ENCODE data around the gene EZH2.

DNA sequence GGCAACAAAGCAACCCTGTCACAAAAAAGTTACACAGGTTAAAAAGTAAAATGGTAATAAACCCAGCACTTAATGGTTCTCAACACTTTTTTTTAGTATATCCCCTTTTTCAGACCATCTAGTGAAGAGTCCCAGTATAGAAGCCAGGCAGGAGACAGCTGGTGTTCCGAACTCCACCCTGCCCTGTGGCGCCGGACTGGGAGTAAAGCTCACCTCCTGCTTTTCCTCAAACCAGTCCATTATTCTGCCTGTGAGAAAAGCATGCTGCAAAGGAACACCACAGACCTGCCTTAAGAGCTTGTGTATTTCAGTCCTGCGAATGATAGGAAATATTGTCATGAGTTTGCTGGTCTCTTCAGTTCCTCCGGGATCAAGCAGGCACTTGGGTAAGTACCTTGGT, 81.0 kb downstream of the EZH2 start:
- TF ChIP-seq EZH2 (IDR thresholded peaks at IDR 0.05; ENCODE audit: borderline replicate concordance, low read length) (no peak), CTCF (conservative IDR thresholded peaks at IDR 0.05 in 1 of 2, IDR thresholded peaks at IDR 0.05 in 1 of 2; ENCODE audit: extremely low read depth in 1 of 2, insufficient read depth in 1 of 2, low read depth in 1 of 2, low read length in 2 of 2) (no peak)

Measured in mammary epithelial cell (primary cell).